NCI-H146 treated with DMSO at 0.1 percent for 48 hours (cell line): ENCODE measurements around the gene DEPP1.
A peak's percentile ranks its signal among the peaks of the same experiment; 100 is the strongest.
"Not testable (repeated sequence)": the region's sequence is repeated elsewhere in the genome, so short reads cannot be mapped to it uniquely, and the experiment has no call there.

ENCODE experiments used
- DNase-seq: peaks from one replicate; lab custom pipeline; 2025; ENCODE audit not compliant: unreplicated experiment; lab: John Stamatoyannopoulos, UW

DEPP1 gene

GRCh38 chr10:44978570-44979280 is at the start of gene DEPP1:
Gene DEPP1, minus strand, starts transcription at chr10:44978809. Its CDS starts 779 bp downstream, at chr10:44978030.
- DNase-seq: peak; percentile 90

GRCh38 chr10:45023426-45023825 is 44.8 kb upstream of the DEPP1 start:
- DNase-seq: no peak

- DNase-seq: no peak
Observed at GRCh38 chr10:45015590-45015989, 37.0 kb upstream of the DEPP1 start.

- DNase-seq: not testable (repeated sequence)
Observed at GRCh38 chr10:45014557-45014956, 35.9 kb upstream of the DEPP1 start.

- peak; percentile 69 for DNase-seq
Observed at GRCh38 chr10:45008524-45009161, 30.0 kb upstream of the DEPP1 start.

GRCh38 chr10:45006276-45007030 is 27.8 kb upstream of the DEPP1 start:
- no peak for DNase-seq

- no peak for DNase-seq
Observed at GRCh38 chr10:45005284-45005683, 26.7 kb upstream of the DEPP1 start.

- DNase-seq: no peak
Observed at GRCh38 chr10:45004661-45005060, 26.1 kb upstream of the DEPP1 start.

GRCh38 chr10:45003432-45004000 is 24.9 kb upstream of the DEPP1 start:
- DNase-seq: no peak

GRCh38 chr10:45001381-45002148 is 23.0 kb upstream of the DEPP1 start:
- DNase-seq: peak; percentile 41

- peak; percentile 29 for DNase-seq
Observed at GRCh38 chr10:45000752-45001380, 22.3 kb upstream of the DEPP1 start, which contains the start of gene ZNF22. Gene ZNF22, plus strand, starts transcription at chr10:45000923. Its CDS starts 2,446 bp downstream, at chr10:45003369.

- peak; percentile 26 for DNase-seq
Observed at GRCh38 chr10:45000138-45000751, 21.6 kb upstream of the DEPP1 start.

GRCh38 chr10:44998146-44998631 is 19.6 kb upstream of the DEPP1 start:
- no peak for DNase-seq

GRCh38 chr10:44997105-44997748 is 18.6 kb upstream of the DEPP1 start:
- no peak for DNase-seq

GRCh38 chr10:44995914-44996669 is 17.5 kb upstream of the DEPP1 start:
- no peak for DNase-seq

- no peak for DNase-seq
Observed at GRCh38 chr10:44995581-44995913, 16.9 kb upstream of the DEPP1 start.

GRCh38 chr10:44994752-44995530 is 16.3 kb upstream of the DEPP1 start:
- no peak for DNase-seq
